ENCODE results near the gene SLCO4A1. TPM values are rescaled to one million over a fixed set of nuclear protein-coding genes. Genes with fewer than 3 reads are reported as not detected.

SLCO4A1 gene
- total and polyA plus RNA-seq, 9 of the 15 experiments (the other 6 are each of a cell fraction or from before 2014, with no cell fraction given), result 1.6 to 21.9 (median 12.8) TPM

GRCh38 chr20:62592506-62593177 lies 49.7 kb upstream of the SLCO4A1 start:
- Histone ChIP-seq H3K9me1 (ENCODE audit: control insufficient read depth, insufficient read depth, low read length) (no peaks in the 10 kb centered on the region), H3K4me1 (replicated peaks in 1 of 2; ENCODE audit: control insufficient read depth in 2 of 2, insufficient read depth in 2 of 2, low read length in 2 of 2) (peaks cover 2 to 25% of the 10 kb centered on the region in 2 experiments; a peak in 3 of 5 replicates), H3K9ac (ENCODE audit: insufficient read depth in 1 of 2, low read depth in 2 of 2, low read length in 2 of 2) (no peak overlapping the region), H3K9me3 (replicated peaks; ENCODE audit: control insufficient read depth, insufficient read depth, low read depth, low read length) (no peaks in the 10 kb centered on the region), H3K36me3 (ENCODE audit: control insufficient read depth, insufficient read depth, low read length) (no peaks in the 10 kb centered on the region), H3K79me2 (ENCODE audit: control insufficient read depth, insufficient read depth, low read length) (no peaks in the 10 kb centered on the region), H3K4me2 (ENCODE audit: insufficient read depth, low read length) (no peak overlapping the region), H3K27me3 (ENCODE audit: control insufficient read depth in 2 of 2, insufficient read depth in 2 of 2, low read length in 2 of 2) (peaks cover 41 to 96% of the 10 kb centered on the region in 2 experiments), H2AFZ (ENCODE audit: low read depth, low read length) (no peak overlapping the region), H4K20me1 (replicated peaks; ENCODE audit: control insufficient read depth, insufficient read depth, low read length) (no peaks in the 10 kb centered on the region), H3K27ac (ENCODE audit: extremely low read depth, low read depth, low read length) (no peak overlapping the region), H3K4me3 (no peak overlapping the region)
- ATAC-seq (no peak), FAIRE-seq (no peak), DNase-seq (ENCODE audit: extremely low read depth in 1 of 4, low spot score in 3 of 4) (no peak)
- 13% methylated on average over 10 of the region's 11 CpGs for WGBS (ENCODE audit: insufficient coverage, low coverage, missing lambda C conversion rate)
- intact Hi-C loops (cut with micrococcal nuclease) (no loop called here), in situ Hi-C loops (cut with MboI) (no loop called here)
- no TSS peak for BruUV-seq (replicated peaks)
- POLR2A ChIA-PET, result interaction anchor here (0.7 kb wide), 1 partner anchor 671 kb away, joined by 4 read pairs; no protein-coding TSS in a partner anchor
- TF ChIP-seq, protein P1, sequence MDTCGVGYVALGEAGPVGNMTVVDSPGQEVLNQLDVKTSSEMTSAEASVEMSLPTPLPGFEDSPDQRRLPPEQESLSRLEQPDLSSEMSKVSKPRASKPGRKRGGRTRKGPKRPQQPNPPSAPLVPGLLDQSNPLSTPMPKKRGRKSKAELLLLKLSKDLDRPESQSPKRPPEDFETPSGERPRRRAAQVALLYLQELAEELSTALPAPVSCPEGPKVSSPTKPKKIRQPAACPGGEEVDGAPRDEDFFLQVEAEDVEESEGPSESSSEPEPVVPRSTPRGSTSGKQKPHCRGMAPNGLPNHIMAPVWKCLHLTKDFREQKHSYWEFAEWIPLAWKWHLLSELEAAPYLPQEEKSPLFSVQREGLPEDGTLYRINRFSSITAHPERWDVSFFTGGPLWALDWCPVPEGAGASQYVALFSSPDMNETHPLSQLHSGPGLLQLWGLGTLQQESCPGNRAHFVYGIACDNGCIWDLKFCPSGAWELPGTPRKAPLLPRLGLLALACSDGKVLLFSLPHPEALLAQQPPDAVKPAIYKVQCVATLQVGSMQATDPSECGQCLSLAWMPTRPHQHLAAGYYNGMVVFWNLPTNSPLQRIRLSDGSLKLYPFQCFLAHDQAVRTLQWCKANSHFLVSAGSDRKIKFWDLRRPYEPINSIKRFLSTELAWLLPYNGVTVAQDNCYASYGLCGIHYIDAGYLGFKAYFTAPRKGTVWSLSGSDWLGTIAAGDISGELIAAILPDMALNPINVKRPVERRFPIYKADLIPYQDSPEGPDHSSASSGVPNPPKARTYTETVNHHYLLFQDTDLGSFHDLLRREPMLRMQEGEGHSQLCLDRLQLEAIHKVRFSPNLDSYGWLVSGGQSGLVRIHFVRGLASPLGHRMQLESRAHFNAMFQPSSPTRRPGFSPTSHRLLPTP (IDR thresholded peaks at IDR 0.05; ENCODE audit: borderline replicate concordance, extremely low read depth, insufficient read length), result no peak
- TF ChIP-seq ARNT (IDR thresholded peaks at IDR 0.05) (no peak), SP1 (CRISPR knock-in tag; IDR thresholded peaks at IDR 0.05) (no peak), ZNF263 (CRISPR knock-in tag; IDR thresholded peaks at IDR 0.05; ENCODE audit: borderline replicate concordance) (peak; percentile 67), MYNN (IDR thresholded peaks at IDR 0.05) (no peak), MYNN (CRISPR knock-in tag; IDR thresholded peaks at IDR 0.05) (no peak), ZKSCAN3 (CRISPR knock-in tag; IDR thresholded peaks at IDR 0.05) (no peak)
- TF ChIP-seq, protein P2, sequence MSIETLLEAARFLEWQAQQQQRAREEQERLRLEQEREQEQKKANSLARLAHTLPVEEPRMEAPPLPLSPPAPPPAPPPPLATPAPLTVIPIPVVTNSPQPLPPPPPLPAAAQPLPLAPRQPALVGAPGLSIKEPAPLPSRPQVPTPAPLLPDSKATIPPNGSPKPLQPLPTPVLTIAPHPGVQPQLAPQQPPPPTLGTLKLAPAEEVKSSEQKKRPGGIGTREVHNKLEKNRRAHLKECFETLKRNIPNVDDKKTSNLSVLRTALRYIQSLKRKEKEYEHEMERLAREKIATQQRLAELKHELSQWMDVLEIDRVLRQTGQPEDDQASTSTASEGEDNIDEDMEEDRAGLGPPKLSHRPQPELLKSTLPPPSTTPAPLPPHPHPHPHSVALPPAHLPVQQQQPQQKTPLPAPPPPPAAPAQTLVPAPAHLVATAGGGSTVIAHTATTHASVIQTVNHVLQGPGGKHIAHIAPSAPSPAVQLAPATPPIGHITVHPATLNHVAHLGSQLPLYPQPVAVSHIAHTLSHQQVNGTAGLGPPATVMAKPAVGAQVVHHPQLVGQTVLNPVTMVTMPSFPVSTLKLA (conservative IDR thresholded peaks at IDR 0.05), result no peak
- CTCF ChIA-PET (ENCODE audit: low intra/inter-chr PET ratio), result no interaction called here

Measured in K562 (cell line).